Loucy (cell line): Measurements from ENCODE around the gene A1CF.
"Not testable (repeated sequence)": the region's sequence is repeated elsewhere in the genome, so short reads cannot be mapped to it uniquely, and the experiment has no call there.

Experiments
- H2AFZ ChIP-seq: fragments of 200-600 bp; sonication (generic); 2 replicates; pipeline ENCODE4 v1.6.0; 2016; ENCODE audit warnings: antibody characterized with exemption, mild to moderate bottlenecking, low read length, moderate library complexity
- H3F3A ChIP-seq: fragments of 200-600 bp; 2 replicates; pipeline ENCODE4 v1.6.0; 2016; ENCODE audit warnings: antibody characterized with exemption, low read depth, mild to moderate bottlenecking
- H3K27me3 ChIP-seq: fragments of 200-600 bp; sonication (generic); 2 replicates; pipeline ENCODE4 v1.6.1; 2014; ENCODE audit warnings: low read length, mild to moderate bottlenecking; ENCODE audit not compliant: insufficient read depth, poor library complexity, severe bottlenecking
- H3K36me3 ChIP-seq: fragments of 200-600 bp; sonication (generic); 2 replicates; pipeline ENCODE4 v1.6.1; 2016; ENCODE audit warnings: low read length; ENCODE audit not compliant: insufficient read depth
- H3K4me1 ChIP-seq: fragments of 200-600 bp; sonication (generic); 2 replicates; pipeline ENCODE4 v1.5.1; 2014; ENCODE audit warnings: low read length, mild to moderate bottlenecking; ENCODE audit not compliant: insufficient read depth, poor library complexity, severe bottlenecking
- H3K4me2 ChIP-seq: fragments of 200-600 bp; sonication (generic); 2 replicates; pipeline ENCODE4 v1.6.0; 2014; ENCODE audit warnings: antibody characterized with exemption, low read length, low read depth, mild to moderate bottlenecking; ENCODE audit not compliant: poor library complexity, severe bottlenecking
- H3K4me3 ChIP-seq: fragments of 200-600 bp; sonication (generic); 2 replicates; pipeline ENCODE4 v1.5.1; 2014; ENCODE audit warnings: low read length, mild to moderate bottlenecking, mixed read lengths; ENCODE audit not compliant: poor library complexity, severe bottlenecking
- H3K79me2 ChIP-seq: fragments of 200-600 bp; sonication (generic); 2 replicates; pipeline ENCODE4 v1.6.1; 2014; ENCODE audit warnings: low read length; ENCODE audit not compliant: insufficient read depth
- H3K9ac ChIP-seq: fragments of 200-600 bp; sonication (generic); 2 replicates; pipeline ENCODE4 v1.6.0; 2014; ENCODE audit warnings: mild to moderate bottlenecking, low read depth, low read length, moderate library complexity; ENCODE audit not compliant: poor library complexity, severe bottlenecking
- H3K9me2 ChIP-seq: fragments of 200-600 bp; sonication (generic); replicated peaks from 2 replicates; pipeline ENCODE4 v1.6.1; 2016; ENCODE audit warnings: low read depth, low read length, mixed read lengths
- H3K9me3 ChIP-seq: fragments of 200-600 bp; sonication (generic); 2 replicates; pipeline ENCODE4 v1.6.1; 2014; ENCODE audit warnings: mild to moderate bottlenecking, antibody characterized with exemption, low read length, low read depth; ENCODE audit not compliant: insufficient read depth
- H4K20me1 ChIP-seq: fragments of 200-600 bp; sonication (generic); 2 replicates; pipeline ENCODE4 v1.6.0; 2014; ENCODE audit warnings: antibody characterized with exemption, low read length, mild to moderate bottlenecking; ENCODE audit not compliant: insufficient read depth, poor library complexity, severe bottlenecking

Gene A1CF

DNA sequence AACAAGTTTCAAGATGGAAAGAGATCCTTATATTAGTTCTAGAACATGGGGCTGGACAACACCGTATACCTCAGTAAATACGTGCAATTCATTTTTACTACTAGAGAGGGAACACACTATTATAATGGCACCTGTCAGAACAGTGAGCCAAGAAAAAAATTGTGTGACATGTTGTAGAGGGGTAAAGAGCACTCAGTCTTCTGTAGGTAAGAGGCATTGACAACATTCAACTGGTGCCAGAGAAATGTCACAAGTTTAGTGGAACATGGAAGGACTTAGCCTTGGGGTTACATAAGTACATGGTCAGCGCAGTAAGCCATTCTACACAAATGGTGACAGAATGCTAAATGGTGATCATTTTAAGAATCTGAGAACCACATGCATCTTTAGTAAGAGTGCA lies 113.4 kb downstream of the A1CF start:
- H3K27me3 ChIP-seq, H3K79me2 ChIP-seq, H3K36me3 ChIP-seq, H3K4me1 ChIP-seq, H3K9ac ChIP-seq, H3K9me3 ChIP-seq, H4K20me1 ChIP-seq, H3K4me3 ChIP-seq, H3K9me2 ChIP-seq, H3K4me2 ChIP-seq, H3F3A ChIP-seq, H2AFZ ChIP-seq: not testable (repeated sequence)

GRCh38 chr10:50766774-50767513 lies 118.5 kb downstream of the A1CF start:
- not testable (repeated sequence) for H3K9me3 ChIP-seq, H4K20me1 ChIP-seq, H3K9ac ChIP-seq, H3K27me3 ChIP-seq, H3F3A ChIP-seq, H3K4me1 ChIP-seq, H3K36me3 ChIP-seq, H3K4me2 ChIP-seq, H3K79me2 ChIP-seq, H3K4me3 ChIP-seq, H3K9me2 ChIP-seq, H2AFZ ChIP-seq
